Natural killer cell (primary cell): ENCODE data around the gene DDX27. TPM values are rescaled to one million over a fixed set of nuclear protein-coding genes. Genes with fewer than 3 reads are reported as not detected.
A peak's percentile ranks its signal among the peaks of the same experiment; 100 is the strongest.

Experiments
- ATAC-seq, 3 donors: fragments of 150-1000 bp in 2 of 3; fragments of 200-7000 bp in 1 of 3; cut with Tn5 transposase; 1 replicate in 1 of 3; 2 replicates in 2 of 3; pipeline ENCODE4 v1.10.0; 2021; ENCODE audit warnings: mild to moderate bottlenecking in 2 of 3, moderate library complexity in 2 of 3
- DNase-seq, 2 donors: peaks; one replicate each; pipeline versions ENCODE4 v3.0.0 to v3.0.0-alpha.2; 2013 to 2021; ENCODE audit warnings: mixed read lengths in 1 of 2
- H3K27ac ChIP-seq: one replicate; pipeline ENCODE4 v1.5.1; 2013; ENCODE audit warnings: mild to moderate bottlenecking, low read length
- H3K27me3 ChIP-seq: one replicate; pipeline ENCODE4 v1.6.1; 2013; ENCODE audit warnings: low read length; ENCODE audit not compliant: control insufficient read depth, insufficient read depth
- H3K36me3 ChIP-seq: one replicate; pipeline ENCODE4 v1.6.1; 2013; ENCODE audit warnings: low read length; ENCODE audit not compliant: control insufficient read depth, insufficient read depth
- H3K4me1 ChIP-seq: one replicate; pipeline ENCODE4 v1.6.1; 2013; ENCODE audit warnings: low read length; ENCODE audit not compliant: control insufficient read depth, insufficient read depth
- H3K4me3 ChIP-seq: one replicate; pipeline ENCODE4 v1.5.1; 2013; ENCODE audit warnings: low read length
- H3K9me3 ChIP-seq: one replicate; pipeline ENCODE4 v1.6.1; 2013; ENCODE audit warnings: low read length; ENCODE audit not compliant: control insufficient read depth, insufficient read depth
- H3K27ac Mint-ChIP-seq, 2 donors: one replicate each; pipeline ENCODE4 v1.8.0; 2022; ENCODE audit warnings: mild to moderate bottlenecking in 2 of 2, mixed read lengths in 2 of 2, moderate library complexity in 1 of 2
- H3K27me3 Mint-ChIP-seq, 2 donors: one replicate each; pipeline ENCODE4 v1.8.0; 2022; ENCODE audit warnings: low read depth in 2 of 2, mixed read lengths in 2 of 2
- H3K36me3 Mint-ChIP-seq: one replicate; pipeline ENCODE4 v1.8.0; 2022; ENCODE audit warnings: mixed read lengths
- H3K4me1 Mint-ChIP-seq, 2 donors: one replicate each; pipeline ENCODE4 v1.8.0; 2022; ENCODE audit warnings: mixed read lengths in 2 of 2
- H3K4me3 Mint-ChIP-seq: one replicate; pipeline ENCODE4 v1.8.0; 2022; ENCODE audit warnings: mild to moderate bottlenecking, moderate library complexity, mixed read lengths
- H3K9me3 Mint-ChIP-seq, 2 donors: one replicate each; pipeline ENCODE4 v1.8.0; 2022; ENCODE audit warnings: mixed read lengths in 2 of 2
- WGBS: methylation state at CpG from one replicate; pipeline ENCODE4 v1.1.7; 2013; ENCODE audit warnings: missing lambda C conversion rate; ENCODE audit not compliant: insufficient coverage; 5-methylcytosine and 5-hydroxymethylcytosine counted together
- intact Hi-C: fragments of 100-400 bp; cut with micrococcal nuclease; formaldehyde crosslinking; loops from one replicate; pipeline ENCODE4 v1.14.2; 2022
- total RNA-seq, 4 donors: library from RNA; stranded (reverse); fragments of 120-200 nt in 1 of 4; gene quantifications; one replicate each; pipeline versions ENCODE4 v1.2.3 to v1.2.4, GENCODE V29; 2013 to 2022
- TF ChIP-seq, protein P1 (sequence below): fragments of 200-600 bp; IDR thresholded peaks from one replicate; pipeline ENCODE4 v1.8.0; 2022; ENCODE audit warnings: antibody characterized with exemption

The DDX27 gene
- total RNA-seq, 3 donors from 2014 or later (not counting 1 experiment from before 2014, with no cell fraction given), result 71.5 to 91.3 (median 75.9) TPM

DNA sequence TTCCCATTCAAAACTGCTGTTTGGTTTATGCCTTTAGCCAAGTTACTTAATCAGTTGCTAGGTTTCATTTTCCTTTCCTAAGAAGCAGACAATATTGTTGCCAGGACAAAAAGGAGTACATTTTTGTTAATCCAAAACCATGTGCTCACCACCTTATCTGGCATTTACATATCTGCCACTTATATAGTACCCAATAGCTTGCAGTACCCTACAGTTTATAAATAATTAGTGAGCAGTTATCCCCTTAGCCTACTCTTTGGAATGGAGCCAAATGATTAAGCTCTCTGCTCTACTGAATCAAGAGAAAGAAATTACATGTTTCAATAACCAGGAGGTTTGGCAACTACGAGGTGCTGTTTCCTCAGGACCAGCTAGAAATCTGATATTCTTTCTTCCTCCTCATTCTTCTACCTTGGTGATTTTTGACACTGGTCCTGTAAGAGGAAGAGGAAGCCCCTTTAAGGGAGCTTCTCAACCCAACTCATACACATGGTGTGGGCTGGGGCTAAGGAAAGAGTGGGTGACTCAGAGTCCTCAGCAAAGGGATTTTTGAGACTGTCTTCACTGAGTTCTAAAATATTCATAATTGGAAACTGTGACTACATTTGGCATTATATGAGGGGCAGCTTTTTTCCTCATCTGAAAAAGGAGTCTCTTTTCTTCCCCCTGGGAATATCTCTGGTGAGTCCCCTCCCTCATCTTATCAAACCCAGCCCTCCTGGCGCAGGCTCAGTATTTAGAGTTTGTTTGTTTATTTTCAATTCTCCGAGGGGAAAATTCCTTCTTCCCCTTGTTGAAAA is 57.1 kb downstream of the DDX27 start:
- peaks cover 55 to 68% of the 10 kb centered on the region in 2 donors for H3K4me1 Mint-ChIP-seq
- peaks cover 18% of the 10 kb centered on the region for H3K36me3 Mint-ChIP-seq
- peak overlapping the region; percentile 87 for H3K27ac ChIP-seq
- H3K27me3 Mint-ChIP-seq, result no peaks in the 10 kb centered on the region
- H3K4me1 ChIP-seq, result peaks cover 47% of the 10 kb centered on the region
- WGBS, result no CpG with 5 or more reads among the region's 3 CpGs
- H3K36me3 ChIP-seq, result peaks cover 52% of the 10 kb centered on the region
- peak overlapping the region; percentile 94 to 95 for H3K27ac Mint-ChIP-seq
- H3K27me3 ChIP-seq, result no peaks in the 10 kb centered on the region
- H3K9me3 Mint-ChIP-seq, result peaks cover 3 to 4% of the 10 kb centered on the region in 2 donors
- peak in 1 of 2 donors; percentile 71 for DNase-seq
- H3K9me3 ChIP-seq, result peaks cover 15% of the 10 kb centered on the region
- H3K4me3 Mint-ChIP-seq, result peak overlapping the region; percentile 97
- TF ChIP-seq, protein P1, sequence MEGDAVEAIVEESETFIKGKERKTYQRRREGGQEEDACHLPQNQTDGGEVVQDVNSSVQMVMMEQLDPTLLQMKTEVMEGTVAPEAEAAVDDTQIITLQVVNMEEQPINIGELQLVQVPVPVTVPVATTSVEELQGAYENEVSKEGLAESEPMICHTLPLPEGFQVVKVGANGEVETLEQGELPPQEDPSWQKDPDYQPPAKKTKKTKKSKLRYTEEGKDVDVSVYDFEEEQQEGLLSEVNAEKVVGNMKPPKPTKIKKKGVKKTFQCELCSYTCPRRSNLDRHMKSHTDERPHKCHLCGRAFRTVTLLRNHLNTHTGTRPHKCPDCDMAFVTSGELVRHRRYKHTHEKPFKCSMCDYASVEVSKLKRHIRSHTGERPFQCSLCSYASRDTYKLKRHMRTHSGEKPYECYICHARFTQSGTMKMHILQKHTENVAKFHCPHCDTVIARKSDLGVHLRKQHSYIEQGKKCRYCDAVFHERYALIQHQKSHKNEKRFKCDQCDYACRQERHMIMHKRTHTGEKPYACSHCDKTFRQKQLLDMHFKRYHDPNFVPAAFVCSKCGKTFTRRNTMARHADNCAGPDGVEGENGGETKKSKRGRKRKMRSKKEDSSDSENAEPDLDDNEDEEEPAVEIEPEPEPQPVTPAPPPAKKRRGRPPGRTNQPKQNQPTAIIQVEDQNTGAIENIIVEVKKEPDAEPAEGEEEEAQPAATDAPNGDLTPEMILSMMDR, result no peak
- ATAC-seq, result peak in 1 of 3 donors; percentile 13
- intact Hi-C loops, result loop anchor here (1.0 to 10.0 kb wide), 3 partner anchors 9 to 388 kb away; no protein-coding TSS in a partner anchor
- H3K4me3 ChIP-seq, result peak overlapping the region; percentile 76

- Histone ChIP-seq H3K9me3 (peaks cover 19% of the 10 kb centered on the region), H3K27ac (peak overlapping the region; percentile 87), H3K36me3 (peaks cover 53% of the 10 kb centered on the region), H3K27me3 (no peaks in the 10 kb centered on the region), H3K4me1 (peaks cover 50% of the 10 kb centered on the region), H3K4me3 (peak overlapping the region; percentile 76)
- under 1% methylated on average over 31 of the region's 31 CpGs for WGBS
- TF ChIP-seq, protein P1, result no peak
- no peaks in the 10 kb centered on the region for H3K27me3 Mint-ChIP-seq
- H3K9me3 Mint-ChIP-seq, result peaks cover 5 to 6% of the 10 kb centered on the region in 2 donors
- intact Hi-C loops, result loop anchor here (1.0 to 10.0 kb wide), 3 partner anchors 10 to 388 kb away; no protein-coding TSS in a partner anchor
- H3K27ac Mint-ChIP-seq, result peak overlapping the region; percentile 94 to 95
- peaks cover 59 to 76% of the 10 kb centered on the region in 2 donors for H3K4me1 Mint-ChIP-seq
- peak overlapping the region; percentile 97 for H3K4me3 Mint-ChIP-seq
- DNase-seq, result peak; percentile 37 to 50
- ATAC-seq, result no peak
- peaks cover 26% of the 10 kb centered on the region for H3K36me3 Mint-ChIP-seq
Observed at GRCh38 chr20:49276961-49277785, 58.0 kb downstream of the DDX27 start.

- Mint-ChIP-seq H3K36me3 (peaks cover 32% of the 10 kb centered on the region), H3K4me1 (peaks cover 64 to 78% of the 10 kb centered on the region in 2 donors), H3K9me3 (peaks cover 6% of the 10 kb centered on the region in 2 donors), H3K4me3 (peak overlapping the region; percentile 97), H3K27ac (peak overlapping the region; percentile 94 to 95), H3K27me3 (no peaks in the 10 kb centered on the region)
- no peak for DNase-seq
- WGBS, result 0% methylated on average over 22 of the region's 22 CpGs
- Histone ChIP-seq H3K4me1 (peaks cover 56% of the 10 kb centered on the region), H3K9me3 (peaks cover 25% of the 10 kb centered on the region), H3K27ac (peak overlapping the region; percentile 87), H3K27me3 (no peaks in the 10 kb centered on the region), H3K4me3 (peak overlapping the region; percentile 76), H3K36me3 (peaks cover 53% of the 10 kb centered on the region)
- TF ChIP-seq, protein P1, result no peak
- no peak for ATAC-seq
- intact Hi-C loops, result loop anchor here (1.0 to 10.0 kb wide), 4 partner anchors 45 to 387 kb away; partner anchors contain the start of genes CSE1L and DDX27
Observed at GRCh38 chr20:49277786-49278035, 58.5 kb downstream of the DDX27 start.
